GOT3 (cell line): ENCODE data around the gene MTHFD1L.

Experiments used
- DNase-seq: peaks from one replicate; lab custom pipeline; 2025; ENCODE audit warnings: mixed read lengths; lab: John Stamatoyannopoulos, UW

The MTHFD1L gene

GRCh38 chr6:150866147-150866990 is 867 bp downstream of the MTHFD1L start:
- DNase-seq, result peak; percentile 35

GRCh38 chr6:150866991-150867501 is 1.5 kb downstream of the MTHFD1L start:
- DNase-seq, result no peak

GRCh38 chr6:150868759-150869158 is 3.3 kb downstream of the MTHFD1L start:
- no peak for DNase-seq

GRCh38 chr6:150874179-150874578 is 8.7 kb downstream of the MTHFD1L start:
- DNase-seq, result no peak

GRCh38 chr6:150875841-150876240 is 10.3 kb downstream of the MTHFD1L start:
- DNase-seq, result no peak

GRCh38 chr6:150876598-150876997 is 11.1 kb downstream of the MTHFD1L start:
- no peak for DNase-seq

- DNase-seq, result no peak
Observed at GRCh38 chr6:150877928-150878327, 12.4 kb downstream of the MTHFD1L start.

- no peak for DNase-seq
Observed at GRCh38 chr6:150878347-150879213, 13.1 kb downstream of the MTHFD1L start.

- no peak for DNase-seq
Observed at GRCh38 chr6:150880336-150880735, 14.8 kb downstream of the MTHFD1L start.

GRCh38 chr6:150881911-150882481 is 16.5 kb downstream of the MTHFD1L start:
- DNase-seq, result no peak

- no peak for DNase-seq
Observed at GRCh38 chr6:150883521-150883920, 18.0 kb downstream of the MTHFD1L start.

- no peak for DNase-seq
Observed at GRCh38 chr6:150886155-150886554, 20.7 kb downstream of the MTHFD1L start.

- DNase-seq, result no peak
Observed at GRCh38 chr6:150887978-150888563, 22.6 kb downstream of the MTHFD1L start.

- DNase-seq, result no peak
Observed at GRCh38 chr6:150890346-150890745, 24.8 kb downstream of the MTHFD1L start.

- no peak for DNase-seq
Observed at GRCh38 chr6:150891888-150892485, 26.5 kb downstream of the MTHFD1L start.

- DNase-seq, result no peak
Observed at GRCh38 chr6:150894191-150894744, 28.8 kb downstream of the MTHFD1L start.

- DNase-seq, result no peak
Observed at GRCh38 chr6:150894935-150895552, 29.5 kb downstream of the MTHFD1L start.

- DNase-seq, result no peak
Observed at GRCh38 chr6:150895928-150896632, 30.6 kb downstream of the MTHFD1L start.

- DNase-seq, result no peak
Observed at GRCh38 chr6:150897400-150897943, 32.0 kb downstream of the MTHFD1L start.
